ENCODE data around the gene ZFHX3.

The ZFHX3 gene

DNA sequence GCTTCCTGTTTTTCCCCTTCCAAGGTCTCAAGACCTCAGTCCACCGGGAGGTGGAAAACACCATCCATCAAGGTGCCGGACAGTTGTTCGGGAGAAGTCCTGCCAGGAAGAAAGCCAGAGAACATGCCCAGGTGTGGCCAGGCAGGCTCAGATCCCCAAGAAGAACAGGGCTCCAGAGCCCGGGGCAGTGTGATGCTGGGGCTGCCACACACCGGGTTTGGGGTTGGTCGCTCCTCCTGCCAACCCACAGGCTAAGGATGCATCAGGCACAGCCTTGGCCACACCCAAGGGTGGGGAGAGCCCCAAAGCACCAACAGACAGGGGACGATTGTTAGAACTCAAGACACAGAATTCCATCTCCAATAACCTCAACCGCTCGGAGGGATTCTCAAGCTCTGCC lies 19.7 kb downstream of the ZFHX3 start:
- peaks cover 0 to 27% (median 0%) of the 10 kb centered on the region in 11 experiments; a peak in 2 of 22 replicates for H3K36me3 ChIP-seq
- peaks cover 21 to 42% (median 28%) of the 10 kb centered on the region in 10 experiments for H3K4me1 ChIP-seq
- no peak overlapping the region for H3K27ac ChIP-seq
- H3K4me2 ChIP-seq: peak overlapping the region in 1 of 11 experiments; percentile 16; a peak in 1 of 22 replicates
- H4K20me1 ChIP-seq: peaks cover 0 to 99% (median 0%) of the 10 kb centered on the region in 11 experiments; a peak in 8 of 22 replicates
- TF ChIP-seq Cebpa-rat (IDR thresholded peaks at IDR 0.05): no peak
- no peak overlapping the region for H3K9ac ChIP-seq
- no peaks in the 10 kb centered on the region for H3K9me3 ChIP-seq (replicated peaks in 1 of 11)
- H3K27me3 ChIP-seq: peaks cover 7 to 38% (median 29%) of the 10 kb centered on the region in 11 experiments; a peak in 21 of 22 replicates
- H3K4me3 ChIP-seq: no peak overlapping the region

- H4K20me1 ChIP-seq: peaks cover 0 to 100% (median 0%) of the 10 kb centered on the region in 11 experiments; a peak in 8 of 22 replicates
- H3K4me2 ChIP-seq: no peak overlapping the region
- no peak overlapping the region for H3K9ac ChIP-seq
- peaks cover 2 to 33% (median 24%) of the 10 kb centered on the region in 11 experiments; a peak in 21 of 22 replicates for H3K27me3 ChIP-seq
- H3K36me3 ChIP-seq: peaks cover 0 to 33% (median 0%) of the 10 kb centered on the region in 11 experiments; a peak in 2 of 22 replicates
- no peak for TF ChIP-seq Cebpa-rat (IDR thresholded peaks at IDR 0.05)
- H3K27ac ChIP-seq: no peak overlapping the region
- no peak overlapping the region for H3K4me3 ChIP-seq
- peaks cover 16 to 36% (median 22%) of the 10 kb centered on the region in 10 experiments for H3K4me1 ChIP-seq
- no peaks in the 10 kb centered on the region for H3K9me3 ChIP-seq (replicated peaks in 1 of 11)
Measured at GRCh38 chr16:73027685-73028111, 20.2 kb downstream of the ZFHX3 start.

- no peak overlapping the region for H3K9ac ChIP-seq
Measured at GRCh38 chr16:73026754-73027684, 20.9 kb downstream of the ZFHX3 start.

DNA sequence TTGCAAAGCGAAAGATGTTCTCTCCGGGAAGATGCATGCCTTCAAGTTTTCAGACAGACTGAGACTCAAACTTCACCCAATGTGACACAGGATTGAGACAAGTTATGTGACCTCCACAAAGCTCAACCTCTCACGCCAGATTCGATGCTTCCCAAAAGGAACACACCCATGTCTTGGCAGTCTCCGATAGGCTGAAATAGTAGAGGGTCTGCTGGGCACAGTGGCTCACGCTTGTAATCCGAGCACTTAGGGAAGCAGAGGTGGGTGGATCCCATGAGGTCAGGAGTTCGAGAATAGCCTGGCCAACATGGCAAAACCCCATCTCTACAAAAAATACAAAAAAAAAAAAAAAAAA lies 22.1 kb downstream of the ZFHX3 start:
- Histone ChIP-seq H3K4me1 (peaks cover 0 to 21% (median 4%) of the 10 kb centered on the region in 10 experiments; a peak in 14 of 20 replicates), H3K36me3 (peaks cover 0 to 37% (median 0%) of the 10 kb centered on the region in 11 experiments; a peak in 2 of 22 replicates), H3K4me3 (no peak overlapping the region), H3K4me2 (no peak overlapping the region), H3K9ac (no peak overlapping the region), H3K9me3 (replicated peaks in 1 of 11) (no peaks in the 10 kb centered on the region), H4K20me1 (peaks cover 0 to 100% (median 0%) of the 10 kb centered on the region in 11 experiments; a peak in 7 of 22 replicates), H3K27ac (no peak overlapping the region), H3K27me3 (peaks cover 0 to 14% (median 5%) of the 10 kb centered on the region in 11 experiments; a peak in 18 of 22 replicates)
- no peak for TF ChIP-seq Cebpa-rat (IDR thresholded peaks at IDR 0.05)

More at GRCh38 chr16:73026754-73027684, 20.9 kb downstream of the ZFHX3 start:
- no peak overlapping the region for H3K4me2 ChIP-seq
- H4K20me1 ChIP-seq: peaks cover 0 to 100% (median 0%) of the 10 kb centered on the region in 11 experiments; a peak in 7 of 22 replicates
- H3K4me1 ChIP-seq: peaks cover 9 to 30% (median 16%) of the 10 kb centered on the region in 10 experiments
- no peak for TF ChIP-seq Cebpa-rat (IDR thresholded peaks at IDR 0.05)
- H3K27me3 ChIP-seq: peaks cover 2 to 26% (median 17%) of the 10 kb centered on the region in 11 experiments; a peak in 21 of 22 replicates
- no peaks in the 10 kb centered on the region for H3K9me3 ChIP-seq (replicated peaks in 1 of 11)
- no peak overlapping the region for H3K27ac ChIP-seq
- no peak overlapping the region for H3K4me3 ChIP-seq
- H3K36me3 ChIP-seq: peaks cover 0 to 37% (median 0%) of the 10 kb centered on the region in 11 experiments; a peak in 2 of 22 replicates

- Histone ChIP-seq H3K36me3 (peaks cover 0 to 37% (median 0%) of the 10 kb centered on the region in 11 experiments; a peak in 2 of 22 replicates), H3K27ac (no peak overlapping the region), H3K9ac (no peak overlapping the region), H4K20me1 (peaks cover 0 to 100% (median 0%) of the 10 kb centered on the region in 11 experiments; a peak in 7 of 22 replicates), H3K27me3 (peaks cover 0 to 9% (median 0%) of the 10 kb centered on the region in 11 experiments; a peak in 6 of 22 replicates), H3K4me2 (no peak overlapping the region; a peak in 1 of 22 replicates), H3K4me1 (peaks cover 0 to 21% (median 2%) of the 10 kb centered on the region in 10 experiments; a peak in 8 of 20 replicates), H3K4me3 (no peak overlapping the region), H3K9me3 (replicated peaks in 1 of 11) (no peaks in the 10 kb centered on the region)
- no peak for TF ChIP-seq Cebpa-rat (IDR thresholded peaks at IDR 0.05)
Measured at GRCh38 chr16:73025151-73025855, 22.6 kb downstream of the ZFHX3 start.

DNA sequence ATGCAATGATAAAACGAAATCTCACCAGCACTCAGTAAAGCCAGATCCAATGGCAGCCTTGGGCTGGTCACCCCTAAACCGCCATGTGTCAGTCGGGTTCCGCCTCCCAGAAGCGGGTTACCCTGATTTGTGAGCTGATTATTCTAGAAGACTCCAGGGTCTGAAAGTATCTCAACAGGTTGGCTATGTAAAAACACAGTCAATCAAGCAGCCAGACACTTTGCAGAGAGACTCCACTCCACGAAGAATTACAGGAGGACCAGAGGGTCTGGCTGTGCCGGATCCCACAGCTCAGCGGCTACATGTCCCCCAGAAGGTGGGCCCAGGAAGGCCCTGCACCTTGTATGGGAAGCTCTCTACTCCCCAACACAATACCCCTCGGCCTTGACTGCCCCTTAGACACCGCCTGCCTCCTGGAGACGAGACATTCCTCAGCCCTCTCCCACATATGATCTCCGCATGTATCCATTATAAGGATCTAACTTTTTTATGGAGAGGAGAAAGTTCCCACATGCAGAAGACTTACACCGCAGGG lies 23.3 kb downstream of the ZFHX3 start:
- Histone ChIP-seq H3K27ac (no peak overlapping the region), H3K27me3 (peaks cover 0 to 4% (median 0%) of the 10 kb centered on the region in 11 experiments; a peak in 1 of 22 replicates), H3K4me1 (peaks cover 0 to 23% (median 2%) of the 10 kb centered on the region in 10 experiments; a peak in 8 of 20 replicates)

GRCh38 chr16:73023752-73024570 lies 24.0 kb downstream of the ZFHX3 start:
- H3K36me3 ChIP-seq: peaks cover 0 to 30% (median 0%) of the 10 kb centered on the region in 11 experiments; a peak in 2 of 22 replicates
- no peaks in the 10 kb centered on the region for H3K9me3 ChIP-seq (replicated peaks in 1 of 11)
- no peak overlapping the region for H3K27ac ChIP-seq
- H4K20me1 ChIP-seq: peaks cover 0 to 100% (median 0%) of the 10 kb centered on the region in 11 experiments; a peak in 7 of 22 replicates
- H3K9ac ChIP-seq: no peak overlapping the region
- H3K4me3 ChIP-seq: no peak overlapping the region
- H3K4me2 ChIP-seq: peak overlapping the region in 5 of 11 experiments; percentile 0 to 22 (median 5); a peak in 1 of 22 replicates
- H3K27me3 ChIP-seq: 0 out of 22 replicates have a peak, but pooled peaks cover 0 to 2% (median 0%) of the 10 kb centered on the region in 11 experiments
- no peak for TF ChIP-seq Cebpa-rat (IDR thresholded peaks at IDR 0.05)
- H3K4me1 ChIP-seq: peaks cover 0 to 26% (median 2%) of the 10 kb centered on the region in 10 experiments; a peak in 8 of 20 replicates

More for the DNA sequence above, 23.3 kb downstream of the ZFHX3 start:
- 0 out of 22 replicates have a peak overlapping the region, but pooled peaks of 3 of the 11 experiments have one; percentile 0 to 22 (median 4) for H3K4me2 ChIP-seq
- H3K9ac ChIP-seq: no peak overlapping the region
- no peak overlapping the region for H3K4me3 ChIP-seq
- peaks cover 0 to 100% (median 0%) of the 10 kb centered on the region in 11 experiments; a peak in 7 of 22 replicates for H4K20me1 ChIP-seq
- no peaks in the 10 kb centered on the region for H3K9me3 ChIP-seq (replicated peaks in 1 of 11)
- H3K36me3 ChIP-seq: peaks cover 0 to 37% (median 0%) of the 10 kb centered on the region in 11 experiments; a peak in 2 of 22 replicates
- no peak for TF ChIP-seq Cebpa-rat (IDR thresholded peaks at IDR 0.05)

All from BLaER1 treated with 17β-estradiol and CSF1 and Interleukin-3, amounts not matched to agents 10 nM and 100 nM (cell line).